Hematopoietic multipotent progenitor cell treated with erythropoietin and hydrocortisone succinate and interleukin-3 and kit ligand, for 4 days (in vitro differentiated cells): Measurements from ENCODE around the gene FNDC10.
A peak's percentile ranks its signal among the peaks of the same experiment; 100 is the strongest.

Experiments used
- DNase-seq: peaks from one replicate; pipeline ENCODE4 v3.0.0-alpha.2; 2015

The FNDC10 gene

GRCh38 chr1:1615256-1616044 lies 15.5 kb upstream of the FNDC10 start, which contains the start of gene MIB2:
Gene MIB2, plus strand, starts transcription at chr1:1615500. Its CDS starts 7,953 bp downstream, at chr1:1623453.
- peak; percentile 99 for DNase-seq

GRCh38 chr1:1614954-1615255 lies 15.0 kb upstream of the FNDC10 start:
- no peak for DNase-seq

- DNase-seq, result peak; percentile 95
These were observed 14.4 kb upstream of the FNDC10 start for GRCh38 chr1:1614204-1614953.

GRCh38 chr1:1613509-1614082 lies 13.7 kb upstream of the FNDC10 start:
- no peak for DNase-seq

- DNase-seq, result no peak
These were observed 12.1 kb upstream of the FNDC10 start for GRCh38 chr1:1612104-1612400.

GRCh38 chr1:1610796-1611195 lies 10.9 kb upstream of the FNDC10 start:
- DNase-seq, result no peak

- no peak for DNase-seq
These were observed 10.0 kb upstream of the FNDC10 start for GRCh38 chr1:1609822-1610485.

- no peak for DNase-seq
These were observed 6.3 kb upstream of the FNDC10 start for GRCh38 chr1:1606232-1606631.

GRCh38 chr1:1605724-1606123 lies 5.8 kb upstream of the FNDC10 start:
- DNase-seq, result no peak

GRCh38 chr1:1605034-1605591 lies 5.2 kb upstream of the FNDC10 start:
- DNase-seq, result peak; percentile 40

GRCh38 chr1:1604374-1605033 lies 4.6 kb upstream of the FNDC10 start:
- no peak for DNase-seq

- no peak for DNase-seq
These were observed 3.9 kb upstream of the FNDC10 start for GRCh38 chr1:1603671-1604373.

- no peak for DNase-seq
These were observed 3.1 kb upstream of the FNDC10 start for GRCh38 chr1:1602968-1603506.

GRCh38 chr1:1602304-1602967 lies 2.5 kb upstream of the FNDC10 start:
- DNase-seq, result no peak

- DNase-seq, result no peak
These were observed 1.8 kb upstream of the FNDC10 start for GRCh38 chr1:1601564-1602303.

GRCh38 chr1:1600861-1601563 lies 1.1 kb upstream of the FNDC10 start:
- no peak for DNase-seq

GRCh38 chr1:1599030-1599934 lies 653 bp downstream of the FNDC10 start:
- DNase-seq, result peak; percentile 73

- no peak for DNase-seq
These were observed 1.3 kb downstream of the FNDC10 start for GRCh38 chr1:1598720-1599029.
